Astrocyte of the spinal cord (primary cell): ENCODE results near the gene GTF3C2.
"Not testable (repeated sequence)": the region's sequence is repeated elsewhere in the genome, so short reads cannot be mapped to it uniquely, and the experiment has no call there.

Source experiments
- DNase-seq: peaks from one replicate; pipeline ENCODE4 v3.0.0; 2011; ENCODE audit warnings: low read depth, low spot score
- H3K4me3 ChIP-seq: 2 replicates; pipeline ENCODE4 v1.5.1; 2011; ENCODE audit warnings: low read depth, mild to moderate bottlenecking, low read length, moderate library complexity
- in situ Hi-C: cut with HindIII; loops from 2 replicates; pipeline ENCODE4 v1.10.0; 2017; ENCODE audit warnings: low sequenced_read_pairs
- TF ChIP-seq, protein P1 (sequence below): IDR thresholded peaks from 2 replicates; pipeline ENCODE4 v1.5.1; 2012; ENCODE audit warnings: low read depth, mild to moderate bottlenecking, low read length, inconsistent platforms

The GTF3C2 gene

GRCh38 chr2:27335311-27335710 lies 21.3 kb downstream of the GTF3C2 start:
- no peak for DNase-seq
- TF ChIP-seq, protein P1, sequence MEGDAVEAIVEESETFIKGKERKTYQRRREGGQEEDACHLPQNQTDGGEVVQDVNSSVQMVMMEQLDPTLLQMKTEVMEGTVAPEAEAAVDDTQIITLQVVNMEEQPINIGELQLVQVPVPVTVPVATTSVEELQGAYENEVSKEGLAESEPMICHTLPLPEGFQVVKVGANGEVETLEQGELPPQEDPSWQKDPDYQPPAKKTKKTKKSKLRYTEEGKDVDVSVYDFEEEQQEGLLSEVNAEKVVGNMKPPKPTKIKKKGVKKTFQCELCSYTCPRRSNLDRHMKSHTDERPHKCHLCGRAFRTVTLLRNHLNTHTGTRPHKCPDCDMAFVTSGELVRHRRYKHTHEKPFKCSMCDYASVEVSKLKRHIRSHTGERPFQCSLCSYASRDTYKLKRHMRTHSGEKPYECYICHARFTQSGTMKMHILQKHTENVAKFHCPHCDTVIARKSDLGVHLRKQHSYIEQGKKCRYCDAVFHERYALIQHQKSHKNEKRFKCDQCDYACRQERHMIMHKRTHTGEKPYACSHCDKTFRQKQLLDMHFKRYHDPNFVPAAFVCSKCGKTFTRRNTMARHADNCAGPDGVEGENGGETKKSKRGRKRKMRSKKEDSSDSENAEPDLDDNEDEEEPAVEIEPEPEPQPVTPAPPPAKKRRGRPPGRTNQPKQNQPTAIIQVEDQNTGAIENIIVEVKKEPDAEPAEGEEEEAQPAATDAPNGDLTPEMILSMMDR: no peak
- no peak overlapping the region for H3K4me3 ChIP-seq
- in situ Hi-C loops: no loop called here

GRCh38 chr2:27324720-27325119 lies 31.8 kb downstream of the GTF3C2 start:
- DNase-seq: no peak
- in situ Hi-C loops: no loop called here
- H3K4me3 ChIP-seq: no peak overlapping the region
- TF ChIP-seq, protein P1: no peak

GRCh38 chr2:27323596-27324285 lies 32.8 kb downstream of the GTF3C2 start:
- in situ Hi-C loops: no loop called here
- TF ChIP-seq, protein P1: no peak
- H3K4me3 ChIP-seq: peak overlapping the region; percentile 95
- no peak for DNase-seq

DNA sequence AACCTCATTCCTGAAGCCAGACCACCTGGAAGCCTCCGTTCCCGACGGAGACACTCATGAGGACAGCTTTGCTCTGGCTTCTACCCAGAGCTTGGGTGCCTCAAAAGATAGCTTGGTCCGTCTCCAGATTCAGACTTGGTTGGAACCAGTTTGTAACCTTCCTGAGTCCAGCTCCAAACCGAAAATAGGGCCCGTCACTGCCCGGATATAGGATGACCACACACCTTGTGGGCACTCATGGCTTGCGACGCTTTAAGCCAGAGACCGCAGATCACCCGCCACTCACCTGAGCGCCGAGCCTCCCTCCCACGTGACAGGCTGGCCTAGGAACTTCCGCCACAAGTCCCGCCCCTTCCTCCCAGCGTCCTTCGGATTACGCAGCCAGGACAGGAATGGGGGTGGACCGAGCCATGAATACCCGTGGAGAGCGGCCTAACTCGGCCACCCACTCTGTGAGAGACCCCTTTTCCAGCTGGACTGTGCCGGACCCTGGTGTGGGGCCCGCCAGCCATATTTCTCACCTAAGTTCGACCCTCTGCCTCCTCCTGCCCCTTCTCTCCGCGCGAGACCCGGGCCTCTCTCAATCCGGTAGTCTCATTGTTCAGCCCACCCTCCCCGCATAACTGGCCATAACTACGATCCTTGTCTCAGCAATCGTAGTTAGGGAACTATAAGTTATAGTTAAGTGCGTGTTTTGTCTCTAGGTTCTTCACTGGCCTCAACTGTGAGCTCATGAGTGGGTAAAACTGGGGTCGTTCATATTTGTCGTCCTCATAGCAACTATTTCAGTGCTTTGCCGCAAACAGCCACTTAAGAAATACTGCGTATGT lies 33.6 kb downstream of the GTF3C2 start, which contains the start of gene MPV17:
Gene MPV17 (minus strand): TSS at position 332 of the 830 bp plus-strand sequence. CDS start 580 bp downstream, outside the sequence.
- peak within 1 kb of the TSS; percentile 95 for H3K4me3 ChIP-seq
- in situ Hi-C loops: no loop called here
- TF ChIP-seq, protein P1: no peak
- peak; percentile 91 for DNase-seq

- no peak for DNase-seq
- H3K4me3 ChIP-seq: peak overlapping the region; percentile 95
- TF ChIP-seq, protein P1: no peak
- in situ Hi-C loops: no loop called here
These were observed 34.2 kb downstream of the GTF3C2 start for GRCh38 chr2:27322301-27322765.

- peak; percentile 97 for DNase-seq
- in situ Hi-C loops: no loop called here
- TF ChIP-seq, protein P1: peak; percentile 68
- H3K4me3 ChIP-seq: no peak overlapping the region
These were observed 35.5 kb downstream of the GTF3C2 start for GRCh38 chr2:27320958-27321543.

DNA sequence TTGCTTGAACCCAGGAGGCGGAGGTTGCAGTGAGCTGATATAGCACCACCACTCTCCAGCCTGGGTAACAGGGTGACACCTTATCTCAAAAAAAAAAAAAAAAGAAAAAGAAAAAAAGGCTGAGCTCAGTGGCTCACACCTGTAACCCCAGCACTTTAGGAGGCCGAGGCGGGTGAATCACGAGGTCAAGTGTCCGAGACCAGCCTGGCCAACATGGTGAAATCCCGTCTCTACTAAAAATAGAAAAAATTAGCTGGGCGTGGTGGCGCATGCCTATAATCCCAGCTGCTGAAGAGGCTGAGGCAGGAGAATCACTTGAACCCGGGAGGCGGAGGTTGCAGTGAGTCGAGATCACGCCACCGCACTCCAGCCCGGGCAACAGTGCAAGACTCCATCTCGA lies 36.7 kb downstream of the GTF3C2 start:
- H3K4me3 ChIP-seq, in situ Hi-C loops, DNase-seq: not testable (repeated sequence)
